NCI-H524 treated with DMSO at 0.1 percent for 48 hours (cell line): ENCODE measurements around the gene RPL39.
"Not testable (repeated sequence)": the region's sequence is repeated elsewhere in the genome, so short reads cannot be mapped to it uniquely, and the experiment has no call there.

Experiments
- DNase-seq: peaks from one replicate; lab custom pipeline; 2025; lab: John Stamatoyannopoulos, UW

RPL39 gene

GRCh38 chrX:119791437-119792231 lies at the start of gene RPL39:
Gene RPL39 (minus strand): TSS chrX:119791630. CDS start chrX:119791576, 54 bp downstream.
- peak; percentile 74 for DNase-seq

GRCh38 chrX:119833905-119834304 lies 42.5 kb upstream of the RPL39 start:
- DNase-seq = no peak

GRCh38 chrX:119828446-119828845 lies 37.0 kb upstream of the RPL39 start:
- no peak for DNase-seq

GRCh38 chrX:119826399-119826959 lies 35.0 kb upstream of the RPL39 start:
- DNase-seq = no peak

- DNase-seq = not testable (repeated sequence)
These were observed 32.8 kb upstream of the RPL39 start for GRCh38 chrX:119824221-119824620.

GRCh38 chrX:119821703-119822102 lies 30.3 kb upstream of the RPL39 start:
- not testable (repeated sequence) for DNase-seq

GRCh38 chrX:119817130-119817690 lies 25.8 kb upstream of the RPL39 start:
- DNase-seq = no peak

- DNase-seq = no peak
These were observed 24.9 kb upstream of the RPL39 start for GRCh38 chrX:119816300-119816699.

GRCh38 chrX:119809185-119809666 lies 17.8 kb upstream of the RPL39 start:
- no peak for DNase-seq

GRCh38 chrX:119808461-119808860 lies 17.0 kb upstream of the RPL39 start:
- not testable (repeated sequence) for DNase-seq

- DNase-seq = no peak
These were observed 11.1 kb upstream of the RPL39 start for GRCh38 chrX:119802546-119802945.

- no peak for DNase-seq
These were observed 10.1 kb upstream of the RPL39 start for GRCh38 chrX:119801253-119802221.

GRCh38 chrX:119790977-119791436 lies 423 bp downstream of the RPL39 start:
- DNase-seq = no peak

GRCh38 chrX:119784747-119785446 lies 6.5 kb downstream of the RPL39 start:
- peak; percentile 13 for DNase-seq

- DNase-seq = no peak
These were observed 8.4 kb downstream of the RPL39 start for GRCh38 chrX:119783026-119783425.

- no peak for DNase-seq
These were observed 12.6 kb downstream of the RPL39 start for GRCh38 chrX:119778829-119779228.

GRCh38 chrX:119775517-119776238 lies 15.8 kb downstream of the RPL39 start:
- no peak for DNase-seq

- DNase-seq = not testable (repeated sequence)
These were observed 22.0 kb downstream of the RPL39 start for GRCh38 chrX:119769388-119769787.

GRCh38 chrX:119768436-119768835 lies 23.0 kb downstream of the RPL39 start:
- DNase-seq = not testable (repeated sequence)

GRCh38 chrX:119763836-119764387 lies 27.5 kb downstream of the RPL39 start:
- DNase-seq = no peak
